HepG2 (cell line): Measurements from ENCODE around the gene TESK1. TPM values are rescaled to one million over a fixed set of nuclear protein-coding genes. Genes with fewer than 3 reads are reported as not detected.

Source experiments
- BCL6 ChIP-seq: IDR thresholded peaks from 2 replicates; pipeline ENCODE4 v1.6.1; 2016; ENCODE audit warnings: missing genetic modification reagents, missing compliant biosample characterization
- DBP ChIP-seq: sonication (generic); formaldehyde crosslinking; IDR thresholded peaks from 2 replicates; pipeline ENCODE4 v1.4.0; 2020; ENCODE audit warnings: missing genetic modification reagents; ENCODE audit errors: not compliant biosample characterization
- KMT2B ChIP-seq: IDR thresholded peaks from 2 replicates; pipeline ENCODE4 v1.6.1; 2016; ENCODE audit warnings: missing genetic modification reagents, missing compliant biosample characterization
- RARG ChIP-seq: sonication (generic); formaldehyde crosslinking; IDR thresholded peaks from 2 replicates; pipeline ENCODE4 v1.4.0; 2020; ENCODE audit warnings: low read depth, mild to moderate bottlenecking, missing genetic modification reagents
- SIX1 ChIP-seq: sonication (generic); formaldehyde crosslinking; IDR thresholded peaks from 2 replicates; pipeline ENCODE4 v1.4.0; 2020; ENCODE audit warnings: missing genetic modification reagents, borderline replicate concordance
- SRY ChIP-seq: sonication (generic); formaldehyde crosslinking; IDR thresholded peaks from 2 replicates; pipeline ENCODE4 v1.8.0; 2022; ENCODE audit warnings: mild to moderate bottlenecking, missing genetic modification reagents
- ZBTB38 ChIP-seq: sonication (generic); formaldehyde crosslinking; IDR thresholded peaks from 2 replicates; pipeline ENCODE4 v1.5.1; 2020; ENCODE audit warnings: mild to moderate bottlenecking, missing genetic modification reagents
- ZIK1 ChIP-seq: sonication (generic); formaldehyde crosslinking; IDR thresholded peaks from 2 replicates; pipeline ENCODE4 v1.5.0; 2020; ENCODE audit warnings: mild to moderate bottlenecking, low read depth, missing genetic modification reagents, borderline replicate concordance
- ZNF644 ChIP-seq: IDR thresholded peaks from 2 replicates; pipeline ENCODE4 v1.6.1; 2016; ENCODE audit warnings: low read depth
- ZNF772 ChIP-seq: sonication (generic); formaldehyde crosslinking; IDR thresholded peaks from 2 replicates; pipeline ENCODE4 v1.5.0; 2020; ENCODE audit warnings: mild to moderate bottlenecking, missing genetic modification reagents
- polyA plus RNA-seq, 8 experiments: library from polyadenylated mRNA; depleted of rRNA in 3 of 8; stranded (reverse) in 7 of 8; unstranded in 1 of 8; fragments of >200 nt; fragmentation: Illumina TruSeq in 4 of 8; extraction: Trizol in 4 of 8; gene quantifications; 2 replicates each; pipeline versions ENCODE4 v1.2.1 to v1.2.3, GENCODE V29; 2011 to 2016; ENCODE audit warnings: low read depth in 4 of 8, missing spikeins in 1 of 8, mixed read lengths in 1 of 8; ENCODE audit not compliant: insufficient read depth in 1 of 8
- total RNA-seq, 5 experiments: library from RNA; depleted of rRNA; stranded (reverse); fragments of >200 nt; fragmentation: Illumina TruSeq; extraction: Trizol; gene quantifications; 2 replicates each; pipeline ENCODE4 v1.2.3, GENCODE V29; 2016; ENCODE audit warnings: low read depth in 1 of 5
- TF ChIP-seq, protein P1 (sequence below): sonication (generic); formaldehyde crosslinking; IDR thresholded peaks from 2 replicates; pipeline ENCODE4 v1.5.0; 2020; ENCODE audit warnings: missing genetic modification reagents
- TF ChIP-seq, protein P2 (sequence below): sonication (generic); formaldehyde crosslinking; conservative IDR thresholded peaks from 2 replicates; pipeline ENCODE4 v1.8.0; 2022; ENCODE audit warnings: missing genetic modification reagents
- TF ChIP-seq, protein P3 (sequence below): sonication (generic); formaldehyde crosslinking; IDR thresholded peaks from 2 replicates; pipeline ENCODE4 v1.4.0; 2020; ENCODE audit warnings: missing genetic modification reagents
- TF ChIP-seq, protein P4 (sequence below): sonication (generic); formaldehyde crosslinking; IDR thresholded peaks from 2 replicates; pipeline ENCODE4 v1.8.1; 2023; ENCODE audit warnings: mild to moderate bottlenecking, moderate library complexity, missing genetic modification reagents
- TF ChIP-seq, protein P5 (sequence below): sonication (generic); formaldehyde crosslinking; IDR thresholded peaks from 2 replicates; pipeline ENCODE4 v1.4.0; 2020; ENCODE audit warnings: missing genetic modification reagents

TESK1 gene
- total and polyA plus RNA-seq, 2 of the 13 experiments (the other 11 are each of a cell fraction or from before 2014, with no cell fraction given), result 7.3 to 13.6 TPM

- TF ChIP-seq ZIK1 (CRISPR knock-in tag), result no peak
- TF ChIP-seq KMT2B (CRISPR knock-in tag), result peak; percentile 62; the same call in 1 of the 2 replicates
- no peak for TF ChIP-seq RARG (CRISPR knock-in tag)
- TF ChIP-seq, protein P1, sequence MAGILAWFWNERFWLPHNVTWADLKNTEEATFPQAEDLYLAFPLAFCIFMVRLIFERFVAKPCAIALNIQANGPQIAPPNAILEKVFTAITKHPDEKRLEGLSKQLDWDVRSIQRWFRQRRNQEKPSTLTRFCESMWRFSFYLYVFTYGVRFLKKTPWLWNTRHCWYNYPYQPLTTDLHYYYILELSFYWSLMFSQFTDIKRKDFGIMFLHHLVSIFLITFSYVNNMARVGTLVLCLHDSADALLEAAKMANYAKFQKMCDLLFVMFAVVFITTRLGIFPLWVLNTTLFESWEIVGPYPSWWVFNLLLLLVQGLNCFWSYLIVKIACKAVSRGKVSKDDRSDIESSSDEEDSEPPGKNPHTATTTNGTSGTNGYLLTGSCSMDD (CRISPR knock-in tag), result no peak
- peak; percentile 50; the same call in 1 of the 2 replicates for TF ChIP-seq ZBTB38 (CRISPR knock-in tag)
- TF ChIP-seq, protein P2, sequence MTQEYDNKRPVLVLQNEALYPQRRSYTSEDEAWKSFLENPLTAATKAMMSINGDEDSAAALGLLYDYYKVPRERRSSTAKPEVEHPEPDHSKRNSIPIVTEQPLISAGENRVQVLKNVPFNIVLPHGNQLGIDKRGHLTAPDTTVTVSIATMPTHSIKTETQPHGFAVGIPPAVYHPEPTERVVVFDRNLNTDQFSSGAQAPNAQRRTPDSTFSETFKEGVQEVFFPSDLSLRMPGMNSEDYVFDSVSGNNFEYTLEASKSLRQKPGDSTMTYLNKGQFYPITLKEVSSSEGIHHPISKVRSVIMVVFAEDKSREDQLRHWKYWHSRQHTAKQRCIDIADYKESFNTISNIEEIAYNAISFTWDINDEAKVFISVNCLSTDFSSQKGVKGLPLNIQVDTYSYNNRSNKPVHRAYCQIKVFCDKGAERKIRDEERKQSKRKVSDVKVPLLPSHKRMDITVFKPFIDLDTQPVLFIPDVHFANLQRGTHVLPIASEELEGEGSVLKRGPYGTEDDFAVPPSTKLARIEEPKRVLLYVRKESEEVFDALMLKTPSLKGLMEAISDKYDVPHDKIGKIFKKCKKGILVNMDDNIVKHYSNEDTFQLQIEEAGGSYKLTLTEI (CRISPR knock-in tag), result no peak
- TF ChIP-seq, protein P3, sequence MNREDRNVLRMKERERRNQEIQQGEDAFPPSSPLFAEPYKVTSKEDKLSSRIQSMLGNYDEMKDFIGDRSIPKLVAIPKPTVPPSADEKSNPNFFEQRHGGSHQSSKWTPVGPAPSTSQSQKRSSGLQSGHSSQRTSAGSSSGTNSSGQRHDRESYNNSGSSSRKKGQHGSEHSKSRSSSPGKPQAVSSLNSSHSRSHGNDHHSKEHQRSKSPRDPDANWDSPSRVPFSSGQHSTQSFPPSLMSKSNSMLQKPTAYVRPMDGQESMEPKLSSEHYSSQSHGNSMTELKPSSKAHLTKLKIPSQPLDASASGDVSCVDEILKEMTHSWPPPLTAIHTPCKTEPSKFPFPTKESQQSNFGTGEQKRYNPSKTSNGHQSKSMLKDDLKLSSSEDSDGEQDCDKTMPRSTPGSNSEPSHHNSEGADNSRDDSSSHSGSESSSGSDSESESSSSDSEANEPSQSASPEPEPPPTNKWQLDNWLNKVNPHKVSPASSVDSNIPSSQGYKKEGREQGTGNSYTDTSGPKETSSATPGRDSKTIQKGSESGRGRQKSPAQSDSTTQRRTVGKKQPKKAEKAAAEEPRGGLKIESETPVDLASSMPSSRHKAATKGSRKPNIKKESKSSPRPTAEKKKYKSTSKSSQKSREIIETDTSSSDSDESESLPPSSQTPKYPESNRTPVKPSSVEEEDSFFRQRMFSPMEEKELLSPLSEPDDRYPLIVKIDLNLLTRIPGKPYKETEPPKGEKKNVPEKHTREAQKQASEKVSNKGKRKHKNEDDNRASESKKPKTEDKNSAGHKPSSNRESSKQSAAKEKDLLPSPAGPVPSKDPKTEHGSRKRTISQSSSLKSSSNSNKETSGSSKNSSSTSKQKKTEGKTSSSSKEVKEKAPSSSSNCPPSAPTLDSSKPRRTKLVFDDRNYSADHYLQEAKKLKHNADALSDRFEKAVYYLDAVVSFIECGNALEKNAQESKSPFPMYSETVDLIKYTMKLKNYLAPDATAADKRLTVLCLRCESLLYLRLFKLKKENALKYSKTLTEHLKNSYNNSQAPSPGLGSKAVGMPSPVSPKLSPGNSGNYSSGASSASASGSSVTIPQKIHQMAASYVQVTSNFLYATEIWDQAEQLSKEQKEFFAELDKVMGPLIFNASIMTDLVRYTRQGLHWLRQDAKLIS (CRISPR knock-in tag), result no peak
- TF ChIP-seq BCL6 (CRISPR knock-in tag), result peak; percentile 31; the same call in 1 of the 2 replicates
- no peak; the same call in none of the 2 replicates for TF ChIP-seq ZNF772 (CRISPR knock-in tag)
- TF ChIP-seq, protein P4, sequence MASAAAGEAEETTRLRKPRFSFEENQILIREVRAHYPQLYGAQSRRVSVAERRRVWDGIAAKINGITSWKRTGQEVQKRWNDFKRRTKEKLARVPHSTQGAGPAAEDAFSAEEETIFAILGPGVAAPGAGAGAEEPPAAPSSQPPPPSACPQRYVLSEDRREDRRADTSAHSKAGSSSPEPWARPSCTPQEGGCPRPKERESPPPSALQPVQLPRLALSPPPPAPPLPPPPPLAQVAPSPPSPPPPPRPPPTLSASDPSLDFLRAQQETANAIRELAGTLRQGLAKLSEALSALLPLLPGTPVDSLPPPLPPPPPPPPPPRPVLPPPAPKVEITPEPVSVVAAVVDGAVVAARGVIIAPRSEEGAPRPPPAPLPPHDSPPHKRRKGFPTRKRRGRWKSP (CRISPR knock-in tag), result peak; percentile 72; the same call in 1 of the 2 replicates
- no peak for TF ChIP-seq DBP (CRISPR knock-in tag)
- TF ChIP-seq, protein P5, sequence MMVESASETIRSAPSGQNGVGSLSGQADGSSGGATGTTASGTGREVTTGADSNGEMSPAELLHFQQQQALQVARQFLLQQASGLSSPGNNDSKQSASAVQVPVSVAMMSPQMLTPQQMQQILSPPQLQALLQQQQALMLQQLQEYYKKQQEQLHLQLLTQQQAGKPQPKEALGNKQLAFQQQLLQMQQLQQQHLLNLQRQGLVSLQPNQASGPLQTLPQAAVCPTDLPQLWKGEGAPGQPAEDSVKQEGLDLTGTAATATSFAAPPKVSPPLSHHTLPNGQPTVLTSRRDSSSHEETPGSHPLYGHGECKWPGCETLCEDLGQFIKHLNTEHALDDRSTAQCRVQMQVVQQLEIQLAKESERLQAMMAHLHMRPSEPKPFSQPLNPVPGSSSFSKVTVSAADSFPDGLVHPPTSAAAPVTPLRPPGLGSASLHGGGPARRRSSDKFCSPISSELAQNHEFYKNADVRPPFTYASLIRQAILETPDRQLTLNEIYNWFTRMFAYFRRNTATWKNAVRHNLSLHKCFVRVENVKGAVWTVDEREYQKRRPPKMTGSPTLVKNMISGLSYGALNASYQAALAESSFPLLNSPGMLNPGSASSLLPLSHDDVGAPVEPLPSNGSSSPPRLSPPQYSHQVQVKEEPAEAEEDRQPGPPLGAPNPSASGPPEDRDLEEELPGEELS (CRISPR knock-in tag), result peak; percentile 29; the same call in 1 of the 2 replicates
- no peak for TF ChIP-seq ZNF644 (CRISPR knock-in tag)
- TF ChIP-seq SIX1 (CRISPR knock-in tag), result no peak
- TF ChIP-seq SRY (CRISPR knock-in tag), result peak; percentile 86; the same call in 1 of the 2 replicates
Measured at GRCh38 chr9:35646533-35647265, 41.6 kb downstream of the TESK1 start (continued).
